Parathyroid adenoma (tissue), 2 donors: ENCODE measurements around the gene HOXD10.

ENCODE experiments used
- H2AFZ ChIP-seq: fragments of 300-600 bp; sonication (generic); one replicate; pipeline ENCODE4 v1.7.0; 2017; ENCODE audit warnings: antibody characterized with exemption, mild to moderate bottlenecking
- H3K27ac ChIP-seq: fragments of 300-600 bp; sonication (generic); one replicate; pipeline ENCODE4 v1.7.0; 2017
- H3K27me3 ChIP-seq: fragments of 300-600 bp; sonication (generic); one replicate; pipeline ENCODE4 v1.7.0; 2017; ENCODE audit warnings: low read length; ENCODE audit not compliant: control insufficient read depth, insufficient read depth
- H3K36me3 ChIP-seq: fragments of 300-600 bp; sonication (generic); one replicate; pipeline ENCODE4 v1.7.0; 2017; ENCODE audit warnings: low read length; ENCODE audit not compliant: control insufficient read depth, insufficient read depth
- H3K4me1 ChIP-seq: fragments of 300-600 bp; sonication (generic); one replicate; pipeline ENCODE4 v1.7.0; 2017; ENCODE audit warnings: control low read depth
- H3K4me2 ChIP-seq: fragments of 300-600 bp; sonication (generic); one replicate; pipeline ENCODE4 v1.7.0; 2017; ENCODE audit warnings: low read length
- H3K4me3 ChIP-seq: fragments of 300-600 bp; sonication (generic); one replicate; pipeline ENCODE4 v1.7.0; 2017; ENCODE audit warnings: low read depth, low read length
- H3K79me2 ChIP-seq: fragments of 300-600 bp; sonication (generic); one replicate; pipeline ENCODE4 v1.7.0; 2017; ENCODE audit warnings: control low read depth
- H3K9ac ChIP-seq: fragments of 300-600 bp; sonication (generic); one replicate; pipeline ENCODE4 v1.7.0; 2017; ENCODE audit warnings: mild to moderate bottlenecking
- H3K9me3 ChIP-seq: fragments of 300-600 bp; sonication (generic); one replicate; pipeline ENCODE4 v1.7.0; 2017; ENCODE audit warnings: low read length; ENCODE audit not compliant: control insufficient read depth
- TF ChIP-seq, protein P1 (sequence below): fragments of 300-600 bp; sonication (generic); IDR thresholded peaks from one replicate; pipeline ENCODE4 v1.7.0; 2017; ENCODE audit warnings: antibody characterized with exemption, mild to moderate bottlenecking
- donor health status: primary hyperparathyroidism.

HOXD10 gene

DNA sequence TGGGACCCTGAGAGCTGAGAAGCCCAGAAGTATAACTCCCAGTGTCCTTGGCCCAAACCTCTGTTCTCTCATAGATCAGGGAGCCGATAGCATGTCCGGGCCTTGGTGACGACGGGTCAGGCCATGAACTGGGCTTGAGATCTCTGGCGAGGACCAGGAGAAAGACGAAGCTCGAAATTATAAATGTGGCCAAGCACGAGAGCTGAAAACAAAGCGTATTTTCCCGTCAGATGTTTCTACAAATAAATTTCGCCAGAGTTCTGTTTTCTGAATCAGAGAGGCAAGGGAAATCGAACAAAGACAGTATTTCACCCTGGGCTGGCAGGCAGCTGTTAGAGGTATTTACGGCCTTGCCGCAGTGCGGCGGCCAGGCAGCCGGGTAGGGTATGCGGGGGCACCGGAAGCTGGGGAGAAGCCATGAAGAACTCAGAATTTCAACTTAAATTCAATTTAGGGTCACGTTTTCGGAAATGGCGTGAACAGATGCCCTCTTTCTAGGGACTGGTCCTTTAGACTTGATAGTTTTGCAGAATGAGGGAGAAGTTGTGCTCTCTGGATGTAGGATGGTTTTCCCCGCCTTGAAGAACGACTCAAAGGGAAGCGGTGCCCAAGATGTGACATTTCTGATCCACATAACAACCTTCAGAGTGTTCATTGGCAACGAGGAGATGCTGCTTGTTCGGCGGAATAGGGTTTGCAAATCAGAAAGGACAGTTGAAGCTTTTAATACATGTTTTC is 22.5 kb downstream of the HOXD10 start:
- Histone ChIP-seq H3K9me3 (no peaks in the 10 kb centered on the region), H3K4me2 (no peak overlapping the region), H3K9ac (no peak overlapping the region), H2AFZ (no peak overlapping the region), H3K4me1 (no peaks in the 10 kb centered on the region), H3K79me2 (no peaks in the 10 kb centered on the region), H3K27me3 (peaks cover 22% of the 10 kb centered on the region), H3K4me3 (no peak overlapping the region), H3K27ac (no peak overlapping the region), H3K36me3 (no peaks in the 10 kb centered on the region)
- TF ChIP-seq, protein P1, sequence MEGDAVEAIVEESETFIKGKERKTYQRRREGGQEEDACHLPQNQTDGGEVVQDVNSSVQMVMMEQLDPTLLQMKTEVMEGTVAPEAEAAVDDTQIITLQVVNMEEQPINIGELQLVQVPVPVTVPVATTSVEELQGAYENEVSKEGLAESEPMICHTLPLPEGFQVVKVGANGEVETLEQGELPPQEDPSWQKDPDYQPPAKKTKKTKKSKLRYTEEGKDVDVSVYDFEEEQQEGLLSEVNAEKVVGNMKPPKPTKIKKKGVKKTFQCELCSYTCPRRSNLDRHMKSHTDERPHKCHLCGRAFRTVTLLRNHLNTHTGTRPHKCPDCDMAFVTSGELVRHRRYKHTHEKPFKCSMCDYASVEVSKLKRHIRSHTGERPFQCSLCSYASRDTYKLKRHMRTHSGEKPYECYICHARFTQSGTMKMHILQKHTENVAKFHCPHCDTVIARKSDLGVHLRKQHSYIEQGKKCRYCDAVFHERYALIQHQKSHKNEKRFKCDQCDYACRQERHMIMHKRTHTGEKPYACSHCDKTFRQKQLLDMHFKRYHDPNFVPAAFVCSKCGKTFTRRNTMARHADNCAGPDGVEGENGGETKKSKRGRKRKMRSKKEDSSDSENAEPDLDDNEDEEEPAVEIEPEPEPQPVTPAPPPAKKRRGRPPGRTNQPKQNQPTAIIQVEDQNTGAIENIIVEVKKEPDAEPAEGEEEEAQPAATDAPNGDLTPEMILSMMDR, result no peak

DNA sequence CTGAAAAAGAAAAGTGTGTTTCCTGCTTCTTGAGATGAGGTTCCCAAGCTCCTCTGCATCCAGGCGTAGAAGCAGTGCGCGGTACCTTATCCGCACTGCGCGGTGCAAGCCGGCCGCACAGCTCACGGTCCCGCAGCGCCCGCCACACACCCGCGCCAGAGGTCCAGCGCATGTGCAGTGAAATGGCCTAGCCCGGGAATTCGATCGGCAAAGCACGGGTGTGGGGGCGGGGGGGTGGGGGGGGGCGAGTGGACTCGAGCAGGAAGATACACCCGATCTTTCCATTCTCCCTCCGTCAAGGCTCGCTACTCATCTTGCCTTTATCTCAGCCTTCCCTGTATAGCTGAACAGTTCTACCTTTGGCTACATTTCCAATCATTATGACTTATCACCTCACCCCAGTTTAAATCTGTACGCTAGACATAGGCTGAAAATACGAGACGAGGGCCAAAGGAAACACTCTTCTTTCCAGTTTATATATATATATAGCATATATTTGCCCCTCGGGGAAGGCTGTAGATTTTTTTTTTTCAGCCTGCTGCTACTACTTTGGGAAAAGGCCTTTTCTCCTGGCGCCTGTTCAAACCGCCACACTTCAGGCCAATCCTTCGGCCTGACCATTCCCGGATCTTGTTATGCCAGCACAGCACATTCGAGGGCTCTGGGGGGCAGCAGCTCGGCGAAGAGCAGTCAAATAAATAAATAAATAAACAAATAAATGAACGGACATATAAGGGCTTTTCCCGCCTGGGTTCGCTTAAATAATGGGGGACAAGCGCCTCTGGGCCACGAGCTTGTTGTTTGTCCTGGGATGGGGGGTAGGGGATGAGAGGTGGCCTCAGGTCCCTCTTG is 23.3 kb downstream of the HOXD10 start:
- no peaks in the 10 kb centered on the region for H3K36me3 ChIP-seq
- H3K27me3 ChIP-seq, result peaks cover 22% of the 10 kb centered on the region
- TF ChIP-seq, protein P1, result no peak
- H2AFZ ChIP-seq, result no peak overlapping the region
- no peak overlapping the region for H3K4me2 ChIP-seq
- no peaks in the 10 kb centered on the region for H3K4me1 ChIP-seq
- H3K79me2 ChIP-seq, result no peaks in the 10 kb centered on the region
- no peak overlapping the region for H3K4me3 ChIP-seq
- no peak overlapping the region for H3K27ac ChIP-seq
- no peak overlapping the region for H3K9ac ChIP-seq
- no peaks in the 10 kb centered on the region for H3K9me3 ChIP-seq

DNA sequence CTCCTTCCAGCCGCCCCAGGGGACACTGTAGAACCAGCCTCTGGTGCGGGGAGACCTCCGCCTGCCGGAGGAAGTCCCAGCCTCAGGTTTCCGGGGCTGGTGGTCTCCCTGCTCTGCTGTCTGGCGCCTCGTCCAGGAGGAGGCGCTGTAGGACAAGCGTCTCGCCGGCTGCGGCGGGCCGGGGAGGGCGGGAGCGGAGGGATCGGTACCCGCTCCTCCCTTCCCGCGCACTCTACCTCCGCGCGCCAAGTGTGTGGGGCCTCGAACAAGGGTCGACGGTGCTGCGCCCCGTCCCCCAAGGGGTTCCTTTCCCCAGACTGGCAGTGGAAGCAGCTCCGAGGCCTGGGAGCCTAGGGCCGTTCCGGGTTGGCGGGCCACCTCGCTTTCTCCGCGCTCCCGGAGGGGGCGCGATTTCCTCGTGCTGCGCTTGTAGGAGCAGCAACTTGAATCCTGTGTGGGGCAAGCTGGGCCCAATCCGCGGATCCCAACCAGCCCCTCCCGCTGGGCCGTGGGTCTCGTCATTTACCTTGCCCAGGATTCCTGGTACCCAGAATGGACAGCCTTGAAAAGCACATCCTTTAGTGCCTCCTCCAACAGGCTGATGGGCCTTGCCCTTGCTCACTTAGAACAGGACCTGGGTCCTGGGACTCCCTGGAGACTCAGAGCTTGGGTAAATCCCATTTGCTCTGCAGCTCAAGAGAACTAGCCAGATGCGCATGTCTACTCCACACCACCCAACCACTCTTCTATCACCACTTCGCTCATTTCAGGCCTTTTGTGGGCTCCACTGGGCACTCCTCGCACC is 24.1 kb downstream of the HOXD10 start:
- Histone ChIP-seq H2AFZ (peak overlapping the region; percentile 45), H3K4me1 (no peaks in the 10 kb centered on the region), H3K36me3 (no peaks in the 10 kb centered on the region), H3K4me2 (peak overlapping the region; percentile 17), H3K9ac (no peak overlapping the region), H3K79me2 (no peaks in the 10 kb centered on the region), H3K9me3 (no peaks in the 10 kb centered on the region), H3K4me3 (peak overlapping the region; percentile 25), H3K27me3 (peaks cover 18% of the 10 kb centered on the region), H3K27ac (no peak overlapping the region)
- TF ChIP-seq, protein P1, result peak; percentile 8

DNA sequence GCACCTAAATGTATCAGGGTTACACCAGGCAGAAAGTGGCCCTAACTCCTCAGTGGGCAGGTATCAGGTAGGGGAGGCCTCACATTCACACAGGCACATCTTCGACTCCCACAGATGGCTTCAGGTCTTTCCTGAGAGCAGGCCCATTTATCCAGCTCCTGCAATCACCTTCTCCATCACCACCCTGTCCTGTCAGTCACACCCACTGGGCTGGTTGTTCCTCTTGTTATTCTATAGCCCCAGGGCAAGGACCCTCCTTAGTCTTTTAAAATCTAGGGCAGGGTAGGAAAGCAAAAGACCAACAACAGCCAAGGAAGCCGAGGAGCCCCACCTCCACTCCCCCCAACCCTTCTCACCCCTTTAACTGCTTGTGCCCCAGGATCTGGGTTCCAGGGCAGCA is 25.7 kb downstream of the HOXD10 start:
- Histone ChIP-seq H3K9ac (no peak overlapping the region), H3K4me2 (no peak overlapping the region), H3K79me2 (no peaks in the 10 kb centered on the region), H3K4me3 (no peak overlapping the region), H3K9me3 (no peaks in the 10 kb centered on the region), H3K27me3 (peaks cover 8% of the 10 kb centered on the region), H3K36me3 (no peaks in the 10 kb centered on the region), H2AFZ (no peak overlapping the region), H3K4me1 (no peaks in the 10 kb centered on the region), H3K27ac (no peak overlapping the region)
- TF ChIP-seq, protein P1, result no peak
